ENCODE measurements around the gene OMA1.
A peak's percentile ranks its signal among the peaks of the same experiment; 100 is the strongest.
"Not testable (repeated sequence)": the region's sequence is repeated elsewhere in the genome, so short reads cannot be mapped to it uniquely, and the experiment has no call there.

Gene OMA1

DNA sequence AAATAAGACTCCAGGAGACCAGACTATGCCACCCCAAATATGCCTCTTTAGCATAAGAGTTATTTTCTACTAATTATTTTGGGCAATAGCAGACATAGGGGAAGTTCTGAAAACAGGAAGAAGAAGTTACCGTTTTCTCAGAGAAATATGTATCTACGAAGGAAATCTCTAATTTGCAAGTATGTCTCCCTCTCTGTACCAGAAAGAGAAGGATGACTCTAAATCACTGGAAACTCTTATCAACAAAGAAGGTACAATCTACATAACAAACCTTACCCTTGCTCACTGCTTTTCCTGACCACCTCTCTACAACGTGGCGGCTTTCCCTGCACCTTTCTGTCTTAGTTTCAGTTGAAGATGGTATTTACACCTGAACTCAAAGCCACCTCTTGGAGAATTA lies 49.0 kb downstream of the OMA1 start:
- no peak overlapping the region for H3K4me3 ChIP-seq (ENCODE audit: low read length)
- TF ChIP-seq, protein P1, sequence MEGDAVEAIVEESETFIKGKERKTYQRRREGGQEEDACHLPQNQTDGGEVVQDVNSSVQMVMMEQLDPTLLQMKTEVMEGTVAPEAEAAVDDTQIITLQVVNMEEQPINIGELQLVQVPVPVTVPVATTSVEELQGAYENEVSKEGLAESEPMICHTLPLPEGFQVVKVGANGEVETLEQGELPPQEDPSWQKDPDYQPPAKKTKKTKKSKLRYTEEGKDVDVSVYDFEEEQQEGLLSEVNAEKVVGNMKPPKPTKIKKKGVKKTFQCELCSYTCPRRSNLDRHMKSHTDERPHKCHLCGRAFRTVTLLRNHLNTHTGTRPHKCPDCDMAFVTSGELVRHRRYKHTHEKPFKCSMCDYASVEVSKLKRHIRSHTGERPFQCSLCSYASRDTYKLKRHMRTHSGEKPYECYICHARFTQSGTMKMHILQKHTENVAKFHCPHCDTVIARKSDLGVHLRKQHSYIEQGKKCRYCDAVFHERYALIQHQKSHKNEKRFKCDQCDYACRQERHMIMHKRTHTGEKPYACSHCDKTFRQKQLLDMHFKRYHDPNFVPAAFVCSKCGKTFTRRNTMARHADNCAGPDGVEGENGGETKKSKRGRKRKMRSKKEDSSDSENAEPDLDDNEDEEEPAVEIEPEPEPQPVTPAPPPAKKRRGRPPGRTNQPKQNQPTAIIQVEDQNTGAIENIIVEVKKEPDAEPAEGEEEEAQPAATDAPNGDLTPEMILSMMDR (conservative IDR thresholded peaks at IDR 0.05; ENCODE audit: low read length) = no peak
- DNase-seq (ENCODE audit: low read depth) = no peak

DNA sequence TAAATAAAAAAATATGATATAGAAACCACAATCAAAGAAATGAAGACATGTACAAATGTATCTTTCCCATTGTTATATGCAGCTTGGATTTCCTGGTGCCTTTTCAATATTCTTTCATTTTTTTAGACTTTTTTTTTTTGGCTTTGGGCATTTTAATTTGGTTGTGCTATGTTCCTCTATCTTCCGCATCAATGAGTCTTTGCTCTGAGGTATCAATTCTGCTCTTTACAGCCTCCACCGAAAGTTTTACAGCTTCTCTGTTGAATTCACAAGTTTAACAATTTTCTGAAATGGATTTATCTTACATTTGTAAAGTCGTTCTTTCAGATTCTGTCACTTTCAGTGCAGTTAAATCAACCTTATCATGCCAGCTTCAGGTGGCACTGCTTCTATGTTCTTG lies 50.5 kb downstream of the OMA1 start:
- DNase-seq (ENCODE audit: low read depth) = no peak
- no peak overlapping the region for H3K4me3 ChIP-seq (ENCODE audit: low read length)
- TF ChIP-seq, protein P1 (conservative IDR thresholded peaks at IDR 0.05; ENCODE audit: low read length) = no peak

DNA sequence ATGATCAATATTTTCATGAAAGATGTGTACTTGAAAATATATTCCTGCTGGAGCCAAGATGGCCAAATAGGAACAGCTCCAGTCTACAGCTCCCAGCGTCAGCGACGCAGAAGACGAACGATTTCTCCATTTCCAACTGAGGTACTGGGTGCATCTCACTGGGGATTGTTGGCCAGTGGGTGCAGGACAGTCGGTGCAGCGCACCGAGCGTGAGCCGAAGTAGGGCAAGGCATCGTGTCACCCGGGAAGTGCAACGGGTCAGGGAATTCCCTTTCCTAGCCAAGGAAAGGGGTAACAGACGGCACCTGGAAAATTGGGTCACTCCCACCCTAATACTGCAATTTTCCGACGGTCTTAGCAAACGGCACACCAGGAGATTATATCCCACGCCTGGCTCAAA lies 57.6 kb downstream of the OMA1 start:
- not testable (repeated sequence) for DNase-seq (ENCODE audit: low read depth); H3K4me3 ChIP-seq (ENCODE audit: low read length)

DNA sequence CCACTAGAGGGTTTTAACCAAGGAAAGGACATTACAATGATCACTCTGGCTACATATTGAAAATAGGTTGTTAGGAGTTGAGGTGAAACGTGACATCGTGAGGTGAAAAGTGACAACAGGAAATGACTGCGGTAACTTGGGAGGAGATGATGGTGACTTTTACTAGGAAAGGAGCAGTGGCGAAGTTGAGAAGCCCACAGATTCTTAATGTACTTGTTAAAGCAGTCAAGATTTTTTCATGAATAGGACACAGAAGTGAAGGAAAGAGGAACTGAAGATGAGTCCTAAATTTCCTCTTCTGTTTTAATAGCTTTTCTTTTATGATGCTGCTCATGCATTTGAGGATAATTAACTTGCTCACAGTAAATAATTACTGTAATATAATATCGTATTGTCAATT lies 59.5 kb downstream of the OMA1 start:
- TF ChIP-seq, protein P1 (conservative IDR thresholded peaks at IDR 0.05; ENCODE audit: low read length) = no peak
- no peak overlapping the region for H3K4me3 ChIP-seq (ENCODE audit: low read length)

DNA sequence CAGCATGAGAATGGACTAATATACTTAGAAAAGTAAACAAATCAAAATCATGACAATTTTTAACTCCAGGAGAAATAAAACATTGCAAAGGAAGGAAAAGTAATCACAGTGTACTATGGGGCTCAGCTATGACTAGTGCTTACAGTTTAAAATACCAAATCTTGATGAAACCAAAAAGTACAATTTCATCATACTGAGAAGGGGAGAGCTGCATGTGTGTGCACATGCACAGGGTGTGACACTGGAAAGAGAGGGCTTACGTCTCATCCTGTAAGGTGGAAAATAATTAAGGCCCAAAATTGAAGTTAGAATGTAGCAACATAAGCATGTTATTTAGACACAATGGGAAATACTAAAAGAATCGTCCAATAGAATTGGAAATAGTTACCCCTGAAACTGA lies 64.6 kb downstream of the OMA1 start:
- no peak overlapping the region for H3K4me3 ChIP-seq (ENCODE audit: low read length)
- no peak for DNase-seq (ENCODE audit: low read depth)
- TF ChIP-seq, protein P1 (conservative IDR thresholded peaks at IDR 0.05; ENCODE audit: low read length) = no peak

More for the DNA sequence above, 59.5 kb downstream of the OMA1 start:
- DNase-seq (ENCODE audit: low read depth) = no peak

DNA sequence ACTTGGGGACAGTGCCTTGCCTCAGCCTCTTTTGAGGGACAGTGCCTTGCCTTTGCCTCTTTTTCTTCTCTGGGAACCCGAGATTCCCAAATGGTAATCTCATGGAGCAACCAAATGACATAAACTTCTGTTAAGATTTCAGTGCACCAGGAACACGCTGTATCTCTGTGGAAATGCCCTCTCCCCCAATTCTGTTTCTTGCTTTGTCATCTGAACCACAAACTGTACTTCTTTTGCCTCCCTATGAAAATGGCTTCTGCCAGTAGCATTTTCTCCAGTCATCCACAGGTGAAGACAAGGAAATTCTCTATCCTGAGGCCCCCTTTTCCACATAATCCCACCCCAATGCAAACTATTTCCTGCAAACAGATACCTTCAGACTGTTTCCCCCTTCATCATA lies 66.3 kb downstream of the OMA1 start:
- no peak for DNase-seq (ENCODE audit: low read depth)
- TF ChIP-seq, protein P1 (conservative IDR thresholded peaks at IDR 0.05; ENCODE audit: low read length) = no peak

DNA sequence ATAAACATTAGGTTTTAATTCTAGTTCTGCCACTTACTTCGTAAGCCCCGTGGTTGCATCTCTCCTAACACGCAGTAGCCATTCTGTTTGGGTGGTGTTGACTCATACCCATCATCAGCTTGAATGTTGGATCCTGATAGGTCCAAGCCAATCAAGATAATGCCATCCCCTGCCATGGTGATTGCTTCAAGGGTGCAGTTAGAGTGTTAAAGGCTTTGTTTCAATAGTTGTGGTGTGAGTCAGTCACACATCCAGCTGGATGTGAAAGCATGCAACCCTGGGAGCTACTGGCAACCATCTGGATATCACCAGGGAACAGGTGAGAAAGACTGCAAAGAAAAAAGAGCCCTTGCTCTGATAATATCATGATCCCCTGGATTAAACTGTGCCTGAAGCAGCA lies 69.1 kb downstream of the OMA1 start:
- H3K4me3 ChIP-seq (ENCODE audit: low read length) = no peak overlapping the region
- DNase-seq (ENCODE audit: low read depth) = peak; percentile 22

More for the DNA sequence above, 66.3 kb downstream of the OMA1 start:
- H3K4me3 ChIP-seq (ENCODE audit: low read length) = no peak overlapping the region

More for the DNA sequence above, 69.1 kb downstream of the OMA1 start:
- TF ChIP-seq, protein P1 (conservative IDR thresholded peaks at IDR 0.05; ENCODE audit: low read length) = no peak
